Stimulated activated CD8-positive, alpha-beta memory T cell treated with anti-CD3 and anti-CD28 coated beads, Interleukin-7, amount 100 ng/mL, for 1 hour (primary cell): ENCODE data around the gene OXSR1.
"Not testable (repeated sequence)": the region's sequence is repeated elsewhere in the genome, so short reads cannot be mapped to it uniquely, and the experiment has no call there.

Source experiments
- DNase-seq, 2 donors: peaks; one replicate each; pipeline ENCODE4 v3.0.0-alpha.2; 2020; ENCODE audit warnings: low read depth in 2 of 2

The OXSR1 gene

DNA sequence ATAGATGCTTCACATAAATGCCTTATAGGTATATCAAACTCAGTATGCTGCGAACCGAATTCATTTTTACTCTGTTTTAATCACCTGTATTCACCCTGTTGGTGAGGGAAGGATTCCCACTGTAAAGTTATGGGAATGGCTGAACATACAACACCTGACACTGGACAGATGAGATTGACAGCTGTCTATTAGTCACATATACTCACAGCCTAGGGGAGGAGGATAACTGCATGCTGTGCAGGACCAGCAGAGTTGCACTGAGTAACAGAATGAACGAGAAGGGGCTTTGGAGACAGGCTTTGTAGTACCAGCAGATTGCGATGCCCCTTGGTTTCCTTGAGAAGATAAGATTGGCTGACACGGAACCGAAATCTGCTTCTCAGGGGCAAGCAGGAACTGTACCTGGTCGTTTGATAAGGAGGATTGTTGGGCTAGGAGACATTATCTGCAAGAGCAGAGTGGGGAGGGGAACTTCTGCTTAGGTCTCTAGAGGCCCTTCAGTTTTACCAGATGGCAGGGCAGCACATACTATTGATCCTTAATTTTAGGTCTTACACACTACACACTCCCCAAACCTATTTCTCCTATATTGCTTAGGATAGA, 56.8 kb downstream of the OXSR1 start:
- no peak for DNase-seq

DNA sequence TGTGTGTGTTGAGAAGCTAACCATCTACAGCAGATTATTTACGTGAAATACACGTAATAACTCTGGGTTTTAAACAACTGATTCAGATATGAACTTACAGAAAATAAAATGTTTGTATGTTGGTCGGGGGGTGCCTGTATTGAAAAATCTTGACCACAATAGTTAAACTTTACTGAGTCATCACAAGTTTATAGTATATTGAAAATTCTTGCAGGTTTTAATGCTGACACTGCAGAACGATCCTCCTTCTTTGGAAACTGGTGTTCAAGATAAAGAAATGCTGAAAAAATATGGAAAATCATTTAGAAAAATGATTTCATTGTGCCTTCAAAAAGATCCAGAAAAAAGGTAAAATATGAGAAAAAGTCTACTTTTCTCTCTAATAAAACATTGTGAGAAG, 59.0 kb downstream of the OXSR1 start:
- no peak for DNase-seq

DNA sequence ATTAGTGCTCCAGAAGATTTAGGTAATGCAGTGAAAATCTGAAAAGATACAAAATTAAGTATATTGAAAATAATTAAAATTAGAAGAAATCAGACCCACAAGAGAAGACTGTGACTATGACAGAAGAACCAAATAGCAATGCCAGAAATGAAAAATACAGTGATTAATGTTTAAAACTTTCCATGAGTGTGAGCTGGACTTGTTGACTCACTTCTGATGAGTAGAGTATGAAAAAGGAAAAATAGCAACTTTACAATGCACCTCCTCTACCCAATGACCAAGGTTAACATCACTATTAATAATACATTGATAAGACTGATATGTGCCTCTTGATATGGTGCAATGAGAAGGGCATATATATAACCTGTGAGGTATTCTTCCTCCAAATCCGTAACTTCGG, 60.9 kb downstream of the OXSR1 start:
- DNase-seq = no peak

DNA sequence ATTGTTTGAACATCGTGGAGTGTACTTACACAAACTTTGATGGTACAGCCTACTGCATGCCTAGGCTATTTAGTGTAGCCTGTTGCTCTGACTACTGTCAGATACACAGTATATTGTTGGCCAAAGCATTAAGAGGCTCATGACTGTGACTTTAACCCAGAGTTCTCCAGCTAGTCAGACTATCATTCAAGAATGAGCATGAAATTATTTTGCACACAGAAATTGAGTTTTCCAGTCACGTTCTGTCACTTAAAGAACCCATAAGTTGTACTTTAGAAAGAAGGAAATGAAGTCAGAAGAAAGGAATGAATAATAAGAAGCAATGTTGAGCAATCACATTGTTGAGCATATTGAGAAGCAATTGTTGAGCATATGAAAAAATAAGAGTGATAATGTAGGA, 62.7 kb downstream of the OXSR1 start:
- DNase-seq = no peak

DNA sequence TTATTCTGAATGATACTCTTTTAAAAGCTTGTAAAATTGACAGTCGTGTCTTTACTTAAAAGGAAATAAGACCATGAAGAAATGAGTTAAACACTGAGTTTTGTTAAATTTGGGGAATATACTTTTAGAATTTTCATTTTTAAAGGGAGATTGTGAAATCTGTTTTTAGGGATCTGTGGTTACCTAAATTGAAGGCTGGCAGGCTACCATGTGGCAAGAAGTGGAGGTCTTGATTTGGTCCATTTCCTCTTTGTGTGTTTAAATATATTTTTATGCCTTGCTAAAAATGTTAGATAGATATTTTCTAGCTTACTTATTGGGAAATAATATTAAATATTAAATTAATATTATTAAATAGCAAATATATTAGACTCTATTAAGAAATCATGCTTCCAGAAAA, 63.7 kb downstream of the OXSR1 start:
- no peak for DNase-seq

DNA sequence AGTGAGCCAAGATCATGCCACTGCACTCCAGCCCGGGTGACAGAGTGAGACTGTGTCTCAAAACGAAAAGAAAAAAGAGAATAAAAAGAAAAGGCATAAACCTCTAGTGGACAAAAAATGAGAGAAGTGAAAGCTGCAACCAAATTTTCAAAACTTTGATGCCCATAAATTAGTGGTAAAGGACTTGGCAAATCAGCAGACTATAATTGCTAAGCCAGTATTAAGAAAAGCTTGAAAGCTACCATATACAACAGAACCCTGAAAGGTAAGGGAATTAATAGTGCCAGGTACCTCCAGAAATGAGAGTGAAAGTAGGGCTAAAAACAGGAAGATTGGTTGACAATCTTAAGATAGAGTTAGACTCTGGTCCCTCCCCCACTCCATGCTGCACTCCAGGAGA, 67.4 kb downstream of the OXSR1 start:
- no peak for DNase-seq

DNA sequence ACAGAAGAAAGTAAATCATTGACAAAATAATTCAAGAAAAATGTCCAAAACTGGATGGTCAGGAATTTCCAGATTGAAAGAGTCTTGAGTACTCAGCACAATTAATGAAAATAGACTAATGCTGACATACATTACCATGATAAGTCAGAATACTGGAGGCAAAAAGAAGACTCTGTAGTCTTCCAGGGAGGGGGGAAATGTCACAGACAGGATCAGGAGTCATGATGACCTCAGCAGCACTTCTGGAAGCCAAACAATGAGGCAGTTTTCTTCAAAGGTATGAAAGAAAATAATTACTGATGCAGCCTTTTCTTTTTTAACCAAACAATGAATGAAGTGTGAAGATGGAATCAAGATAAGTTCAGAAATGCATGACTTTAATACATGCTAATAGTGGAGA, 70.1 kb downstream of the OXSR1 start:
- no peak for DNase-seq

DNA sequence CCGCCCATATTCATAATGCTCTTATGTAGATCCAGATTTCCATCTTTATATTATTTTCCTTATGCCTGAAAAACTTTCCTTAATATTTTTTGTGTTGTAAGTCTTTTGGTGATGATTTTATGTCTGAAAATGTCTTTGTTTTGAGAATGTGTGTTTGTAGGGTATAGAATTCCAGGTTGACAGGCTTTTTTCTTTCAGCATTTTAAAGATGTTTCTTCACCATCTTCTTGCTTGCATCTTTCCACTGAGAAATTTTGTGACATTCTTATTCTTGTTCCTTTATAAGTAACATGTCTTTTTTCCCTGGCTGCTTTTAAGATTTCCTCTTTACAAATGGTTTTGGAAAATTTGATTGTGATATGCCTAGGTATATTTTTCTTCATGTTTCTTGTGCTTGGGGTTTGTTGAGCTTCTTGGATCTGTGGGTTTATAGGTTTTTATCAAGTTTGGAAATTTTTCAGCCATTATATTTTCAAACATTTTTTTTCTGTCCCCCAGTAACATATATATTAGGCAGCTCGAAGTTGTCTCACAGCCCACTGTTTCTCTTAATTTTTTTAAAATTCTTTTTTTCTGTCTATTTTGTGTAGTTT, 73.2 kb downstream of the OXSR1 start:
- DNase-seq = no peak

DNA sequence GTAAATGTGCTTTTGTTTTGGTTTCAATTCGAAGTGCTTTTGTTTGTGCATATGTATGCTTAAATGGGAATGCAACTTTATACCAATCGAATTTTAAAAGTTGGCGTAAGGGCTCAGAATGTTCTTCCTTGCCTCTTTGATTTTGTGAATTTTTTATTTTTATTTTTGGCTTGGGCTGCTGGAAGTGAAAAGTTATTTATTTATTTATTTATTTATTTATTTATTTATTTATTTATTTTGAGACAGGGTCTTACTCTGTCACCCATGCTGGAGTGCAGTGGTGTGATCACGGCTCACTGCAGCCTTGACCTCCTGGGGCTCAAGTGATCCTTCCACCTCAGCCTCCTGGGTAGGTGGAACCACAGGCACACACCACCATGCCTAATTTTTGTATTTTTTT, 77.5 kb downstream of the OXSR1 start:
- not testable (repeated sequence) for DNase-seq

DNA sequence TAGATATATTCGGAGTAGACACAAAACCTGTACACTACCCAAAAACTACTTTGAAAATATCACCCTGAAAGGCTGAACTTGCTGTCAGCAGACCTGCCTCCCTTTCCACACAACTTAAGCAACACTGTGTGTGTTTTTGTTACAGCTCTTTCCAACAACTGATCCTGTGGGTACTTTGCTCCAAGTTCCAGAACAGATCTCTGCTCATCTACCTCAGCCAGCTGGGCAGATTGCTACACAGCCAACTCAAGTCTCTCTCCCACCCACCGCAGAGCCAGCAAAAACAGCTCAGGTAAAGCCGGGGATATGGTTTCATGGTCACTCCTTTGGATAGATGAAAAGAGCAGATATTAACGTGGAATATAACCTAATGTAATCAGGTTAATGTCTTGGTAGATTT, 80.6 kb downstream of the OXSR1 start:
- no peak for DNase-seq

DNA sequence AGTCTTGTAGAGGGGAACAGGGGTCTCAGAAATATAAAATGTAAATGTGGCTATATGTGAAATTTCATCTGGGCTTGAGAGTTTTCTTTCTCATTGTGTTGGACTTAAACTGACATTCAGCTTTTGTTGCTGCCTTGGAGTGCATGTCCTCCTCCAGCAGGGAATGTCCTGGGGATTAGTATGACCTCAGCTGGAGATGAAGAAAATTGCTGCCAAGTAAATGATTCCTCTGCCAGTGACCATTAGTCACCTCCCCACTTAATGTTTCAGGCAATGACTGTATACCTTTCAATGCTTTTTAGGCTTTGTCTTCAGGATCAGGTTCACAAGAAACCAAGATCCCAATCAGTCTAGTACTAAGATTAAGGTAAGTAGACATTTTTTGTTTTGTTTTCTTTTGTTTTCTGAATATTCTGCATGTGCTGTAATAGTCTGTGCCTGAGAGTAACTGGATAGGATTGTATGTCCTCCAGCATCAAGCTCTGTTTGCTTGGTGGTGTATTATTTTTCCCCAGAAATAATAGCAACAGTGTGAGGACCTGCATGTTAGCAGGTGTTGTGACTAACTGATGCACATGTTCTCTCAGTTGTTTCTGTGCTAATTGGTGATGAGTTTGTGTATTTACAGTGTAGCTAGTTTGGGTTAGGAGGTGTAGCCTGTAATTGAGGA, 82.2 kb downstream of the OXSR1 start:
- no peak for DNase-seq

DNA sequence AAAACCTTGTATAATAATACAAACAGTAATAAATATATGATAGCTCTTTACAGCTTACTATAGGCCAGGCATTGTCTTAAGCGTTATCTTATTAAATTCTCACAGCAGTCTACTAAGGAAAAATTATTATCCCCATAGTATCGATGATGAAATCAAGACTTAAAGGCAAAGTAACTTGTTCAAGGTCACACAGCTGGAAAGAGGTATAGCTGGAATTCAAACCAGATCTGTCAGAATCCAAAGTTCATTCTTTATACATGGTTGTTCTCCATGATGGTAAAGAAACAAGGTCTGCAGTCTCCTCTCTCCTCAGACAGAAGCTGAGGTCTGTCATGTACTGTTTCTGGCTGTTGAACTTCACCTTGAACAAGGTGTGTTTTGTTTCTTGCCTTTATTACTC, 84.9 kb downstream of the OXSR1 start:
- no peak for DNase-seq

DNA sequence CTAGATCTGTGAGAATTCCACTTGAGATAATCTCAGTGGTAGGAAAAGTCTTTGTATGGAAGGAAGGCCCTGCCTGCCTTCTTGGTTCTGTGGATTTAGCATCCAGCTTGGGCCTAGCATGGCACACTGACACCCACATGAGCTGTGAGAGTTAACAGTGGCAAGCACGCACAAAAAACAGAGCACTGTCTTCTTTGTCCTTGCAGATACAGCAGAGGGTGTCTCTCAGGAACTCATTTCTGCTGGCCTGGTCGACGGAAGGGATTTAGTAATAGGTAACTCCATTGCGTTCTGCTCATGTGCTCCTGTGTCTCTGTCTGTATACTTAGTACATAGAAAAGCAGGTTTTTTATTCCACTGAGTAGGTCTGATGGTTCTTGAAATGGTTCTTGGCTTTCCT, 85.9 kb downstream of the OXSR1 start:
- DNase-seq = no peak

DNA sequence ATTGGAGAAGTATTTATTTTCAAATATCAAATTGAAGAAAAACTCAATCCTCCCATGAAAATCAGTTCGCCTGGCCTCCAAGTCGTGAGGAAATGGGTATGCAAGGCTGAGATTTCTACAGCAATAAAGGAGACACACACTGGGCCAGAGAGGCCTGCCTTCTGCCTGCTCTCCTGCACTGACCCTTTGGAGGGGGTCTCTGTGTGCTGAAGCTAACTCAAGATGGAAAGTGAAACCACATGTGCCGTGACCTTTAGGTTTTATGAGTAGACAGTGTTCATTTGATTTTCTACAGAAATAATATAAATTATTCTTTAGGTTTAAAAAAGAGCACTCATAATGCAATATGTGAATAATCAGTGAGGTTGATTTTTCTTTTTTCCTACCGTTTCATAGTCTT, 88.4 kb downstream of the OXSR1 start:
- DNase-seq = no peak

DNA sequence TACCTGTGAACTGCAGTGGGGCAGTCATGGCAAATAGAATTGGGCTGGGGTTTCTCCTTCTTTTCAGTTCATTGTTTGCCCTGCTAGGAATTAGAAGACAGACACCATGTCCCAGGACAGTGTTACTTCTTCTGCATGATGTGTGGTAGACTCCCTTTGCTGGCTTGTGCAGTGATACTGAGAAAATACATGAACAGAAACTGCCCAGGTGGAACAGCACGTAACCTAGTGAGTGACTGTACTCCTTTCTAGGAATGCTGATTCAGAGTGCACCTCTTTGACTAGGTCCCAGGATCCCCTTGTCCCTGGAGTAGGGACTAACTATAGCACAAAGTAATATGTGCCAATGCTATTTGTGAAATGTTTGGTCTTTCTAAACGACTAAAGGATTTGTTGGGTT, 89.5 kb downstream of the OXSR1 start:
- DNase-seq = no peak

DNA sequence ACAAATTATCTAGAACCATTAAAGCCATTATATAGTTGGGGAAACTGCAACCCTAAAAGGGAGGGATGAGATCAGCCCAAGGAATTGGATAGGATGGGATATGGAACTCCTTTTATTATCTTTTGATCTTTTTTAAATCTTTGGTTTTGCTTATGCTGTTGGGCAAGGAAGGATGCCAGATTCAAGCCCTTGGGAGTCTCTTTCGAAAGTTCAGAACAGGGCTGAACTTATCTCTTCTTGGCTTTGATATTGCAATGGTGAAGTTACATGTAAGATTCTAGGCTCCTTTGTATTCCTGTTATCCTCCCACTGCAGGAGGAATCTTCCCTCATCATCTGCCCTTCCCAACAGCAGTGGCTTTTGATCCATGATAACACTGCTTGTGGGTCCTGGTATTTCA, 90.3 kb downstream of the OXSR1 start:
- no peak for DNase-seq

DNA sequence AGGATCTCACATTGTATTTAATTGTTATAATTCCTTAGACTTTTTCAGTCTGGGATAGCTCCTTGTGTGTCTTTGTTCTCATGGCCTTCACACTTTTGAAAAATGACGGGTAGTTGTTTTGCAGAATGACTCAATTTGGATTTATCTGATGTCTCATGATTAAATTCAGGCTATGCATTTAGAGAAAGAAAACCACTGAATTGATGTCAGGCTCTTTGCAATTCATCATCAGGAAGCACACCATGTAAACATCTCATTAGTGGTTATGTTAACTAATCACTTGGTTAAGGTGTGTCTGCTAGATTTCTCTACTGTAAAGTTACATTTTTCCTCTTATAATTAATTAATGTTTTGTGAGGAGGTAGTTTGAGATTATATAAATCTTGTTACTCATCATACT, 92.2 kb downstream of the OXSR1 start:
- DNase-seq = no peak

DNA sequence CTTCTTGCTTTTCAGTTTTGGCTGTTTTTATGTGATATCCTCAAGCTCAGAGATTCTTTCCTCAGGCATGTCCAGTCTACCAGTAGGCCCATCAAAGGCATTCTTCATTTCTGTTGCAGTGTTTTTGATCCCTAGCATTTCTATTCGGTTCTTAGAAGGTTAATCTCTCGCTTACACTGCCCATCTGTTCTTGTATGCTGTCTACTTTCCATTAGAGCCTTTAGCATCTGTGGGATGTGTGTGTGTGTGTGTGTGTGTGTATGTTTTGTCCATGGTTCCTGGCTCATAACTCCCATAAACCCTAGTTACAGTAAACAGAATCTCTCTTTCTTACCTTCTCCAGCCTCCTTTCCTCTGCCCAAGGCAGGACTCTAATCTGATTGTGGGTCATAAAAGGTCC, 95.1 kb downstream of the OXSR1 start:
- DNase-seq = no peak

DNA sequence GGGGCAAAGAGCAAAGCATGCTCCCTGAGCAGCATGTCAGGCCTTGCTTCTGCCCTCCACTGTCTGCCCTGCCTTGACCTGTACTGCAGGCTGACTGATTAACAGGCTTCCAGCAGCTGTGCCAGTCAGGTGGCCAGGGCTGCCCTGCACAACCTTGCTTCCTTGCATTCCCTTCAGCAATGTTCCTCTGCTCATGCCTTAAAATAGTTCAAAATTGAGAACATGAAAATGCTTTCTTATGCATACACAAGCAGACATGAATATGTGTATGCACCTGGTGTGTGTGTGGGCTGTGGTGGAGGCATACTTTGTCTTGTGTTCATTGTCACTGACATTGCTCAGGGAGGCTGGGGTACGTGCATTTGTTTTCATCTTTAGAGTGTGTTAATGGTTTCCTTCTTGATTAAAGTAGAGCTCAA, 99.0 kb downstream of the OXSR1 start:
- DNase-seq = no peak

DNA sequence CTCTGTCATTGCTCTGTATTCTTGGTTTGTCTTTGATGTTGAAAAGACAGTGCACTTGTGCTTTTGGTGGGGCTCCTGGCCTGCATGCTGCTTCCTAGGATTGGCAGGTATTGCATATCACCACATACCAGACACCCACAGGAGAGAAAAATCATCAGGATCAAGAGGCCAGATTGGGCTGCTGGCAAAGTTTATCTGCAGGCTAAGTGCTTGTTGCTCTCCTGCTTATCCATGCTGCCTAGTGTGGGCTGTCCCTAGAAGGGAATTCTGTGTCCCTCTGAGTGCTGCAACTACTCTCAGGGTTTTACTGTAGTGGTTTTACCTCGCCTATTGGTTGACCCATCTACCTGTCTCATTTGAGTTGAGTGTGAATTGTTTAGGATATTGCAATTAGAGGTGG, 99.4 kb downstream of the OXSR1 start:
- no peak for DNase-seq

DNA sequence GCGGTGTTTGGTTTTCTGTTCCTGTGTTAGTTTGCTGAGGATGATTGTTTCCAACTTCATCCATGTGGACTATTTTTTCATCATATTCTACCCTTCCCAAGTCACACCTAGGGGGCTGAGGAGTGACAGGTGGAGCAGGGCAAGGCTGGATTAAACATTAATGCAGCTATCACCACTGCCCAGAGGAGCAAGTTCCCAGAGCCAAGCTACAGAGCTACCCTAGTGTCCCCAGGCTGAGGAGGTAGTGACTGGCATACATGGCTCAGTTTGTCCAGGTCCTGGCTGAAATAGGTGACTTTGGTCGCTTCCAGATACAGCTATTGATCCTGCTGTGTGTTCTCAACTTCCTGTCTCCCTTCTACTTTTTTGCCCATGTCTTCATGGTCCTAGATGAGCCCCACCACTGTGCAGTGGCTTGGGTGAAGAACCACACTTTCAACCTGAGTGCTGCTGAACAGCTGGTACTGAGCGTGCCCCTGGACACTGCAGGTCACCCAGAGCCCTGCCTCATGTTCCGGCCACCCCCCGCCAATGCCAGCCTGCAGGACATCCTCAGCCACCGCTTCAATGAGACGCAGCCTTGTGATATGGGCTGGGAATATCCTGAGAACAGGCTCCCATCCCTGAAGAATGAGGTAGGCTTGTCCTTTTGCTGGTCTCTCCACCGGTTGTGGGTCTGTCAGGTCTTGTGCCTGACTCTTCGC, 100.4 kb downstream of the OXSR1 start, which contains the start of gene SLC22A13:
Gene SLC22A13, plus strand, starts transcription at position 209 of the 704 bp plus-strand sequence. Its CDS starts 49 bp downstream, at position 258.
- DNase-seq = no peak

DNA sequence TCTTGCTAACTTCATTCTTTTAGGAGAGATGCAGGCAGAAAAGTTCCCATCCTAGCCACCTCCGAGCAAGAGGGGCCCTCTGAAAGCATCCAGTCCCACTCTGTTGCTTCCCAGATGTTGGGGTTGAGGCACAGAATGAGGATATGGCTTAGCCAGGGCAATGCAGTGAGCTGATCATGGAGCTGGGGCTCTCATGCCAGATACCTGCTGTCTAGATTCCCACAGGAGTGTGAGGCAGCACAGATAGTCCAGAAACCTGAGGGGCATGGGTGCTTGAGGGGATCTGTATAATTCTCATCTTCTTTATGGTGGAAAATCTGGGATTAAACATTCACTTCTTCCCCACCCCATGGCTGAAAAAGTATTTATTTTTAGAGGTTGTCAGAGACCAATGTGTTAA, 101.5 kb downstream of the OXSR1 start:
- no peak for DNase-seq

DNA sequence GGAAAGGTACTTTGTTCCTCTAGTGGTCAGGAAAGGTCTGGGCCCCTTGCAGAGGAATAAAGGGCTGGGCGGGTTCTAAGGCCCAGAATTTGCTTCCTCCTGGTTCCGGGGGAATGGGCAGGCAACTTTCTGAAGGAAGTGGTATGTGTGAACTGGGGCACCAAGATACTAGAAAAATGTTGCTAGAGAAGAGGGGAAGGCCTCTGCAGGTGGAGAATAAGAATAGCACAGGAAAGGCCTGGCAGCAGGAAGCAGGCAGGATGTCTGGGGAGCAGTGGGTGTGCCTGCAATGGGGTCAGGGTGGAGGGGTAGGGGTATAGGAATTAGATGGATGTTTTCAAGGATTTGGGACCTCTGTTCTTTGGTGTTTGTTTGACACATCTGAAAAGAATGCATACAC, 102.3 kb downstream of the OXSR1 start:
- no peak for DNase-seq
